Ascending aorta (tissue), 2 donors: ENCODE results near the gene HIBCH. TPM values are rescaled to one million over a fixed set of nuclear protein-coding genes. Genes with fewer than 3 reads are reported as not detected.
"Not testable (repeated sequence)": the region's sequence is repeated elsewhere in the genome, so short reads cannot be mapped to it uniquely, and the experiment has no call there.

Experiments
- DNase-seq, 2 donors: peaks; one replicate each; pipeline ENCODE4 v3.0.0-alpha.2; 2019; ENCODE audit warnings: low spot score in 2 of 2
- H3K27ac ChIP-seq, 2 donors: fragments of 200-600 bp; sonication (generic); one replicate each; pipeline ENCODE4 v1.5.1; 2016 to 2017; ENCODE audit warnings: mild to moderate bottlenecking in 1 of 2
- H3K27me3 ChIP-seq: fragments of 200-600 bp; sonication (generic); one replicate; pipeline ENCODE4 v1.5.1; 2017
- H3K36me3 ChIP-seq, 2 donors: fragments of 200-600 bp; sonication (generic); one replicate each; pipeline ENCODE4 v1.5.1; 2016
- H3K4me1 ChIP-seq, 2 donors: fragments of 200-600 bp; sonication (generic); one replicate each; pipeline ENCODE4 v1.5.1; 2016 to 2017; ENCODE audit warnings: mild to moderate bottlenecking in 1 of 2
- H3K4me3 ChIP-seq, 2 donors: fragments of 200-600 bp; sonication (generic); one replicate each; pipeline ENCODE4 v1.5.1; 2016 to 2017; ENCODE audit warnings: mild to moderate bottlenecking in 1 of 2
- H3K9me3 ChIP-seq, 2 donors: fragments of 200-600 bp; sonication (generic); one replicate each; pipeline ENCODE4 v1.5.1; 2016
- intact Hi-C: fragments of 100-400 bp; cut with DNase I; formaldehyde crosslinking; loops from one replicate; pipeline ENCODE4 v1.15.1; 2023
- total RNA-seq: library from RNA; depleted of rRNA; stranded (reverse); fragments of >200 nt; gene quantifications from one replicate; pipeline ENCODE4 v1.1.0, GENCODE V29; 2016
- TF ChIP-seq, protein P1 (sequence below), 3 experiments: fragments of 200-600 bp in 2 of 3; fragments of 450-650 bp in 1 of 3; sonication (generic) in 2 of 3; IDR thresholded peaks; one replicate each; pipeline ENCODE4 v1.5.1; 2016 to 2019; ENCODE audit warnings: antibody characterized with exemption in 3 of 3, mild to moderate bottlenecking in 1 of 3, moderate library complexity in 1 of 3

The HIBCH gene
- total RNA-seq, 1 donor from 2014 or later: 3.7 TPM

- Histone ChIP-seq H3K36me3 (no peaks in the 10 kb centered on the region), H3K4me1 (no peaks in the 10 kb centered on the region), H3K27ac (no peak overlapping the region), H3K4me3 (no peak overlapping the region), H3K27me3 (no peaks in the 10 kb centered on the region), H3K9me3 (no peaks in the 10 kb centered on the region)
- intact Hi-C loops: no loop called here
- TF ChIP-seq, protein P1, sequence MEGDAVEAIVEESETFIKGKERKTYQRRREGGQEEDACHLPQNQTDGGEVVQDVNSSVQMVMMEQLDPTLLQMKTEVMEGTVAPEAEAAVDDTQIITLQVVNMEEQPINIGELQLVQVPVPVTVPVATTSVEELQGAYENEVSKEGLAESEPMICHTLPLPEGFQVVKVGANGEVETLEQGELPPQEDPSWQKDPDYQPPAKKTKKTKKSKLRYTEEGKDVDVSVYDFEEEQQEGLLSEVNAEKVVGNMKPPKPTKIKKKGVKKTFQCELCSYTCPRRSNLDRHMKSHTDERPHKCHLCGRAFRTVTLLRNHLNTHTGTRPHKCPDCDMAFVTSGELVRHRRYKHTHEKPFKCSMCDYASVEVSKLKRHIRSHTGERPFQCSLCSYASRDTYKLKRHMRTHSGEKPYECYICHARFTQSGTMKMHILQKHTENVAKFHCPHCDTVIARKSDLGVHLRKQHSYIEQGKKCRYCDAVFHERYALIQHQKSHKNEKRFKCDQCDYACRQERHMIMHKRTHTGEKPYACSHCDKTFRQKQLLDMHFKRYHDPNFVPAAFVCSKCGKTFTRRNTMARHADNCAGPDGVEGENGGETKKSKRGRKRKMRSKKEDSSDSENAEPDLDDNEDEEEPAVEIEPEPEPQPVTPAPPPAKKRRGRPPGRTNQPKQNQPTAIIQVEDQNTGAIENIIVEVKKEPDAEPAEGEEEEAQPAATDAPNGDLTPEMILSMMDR (IDR thresholded peaks at IDR 0.05): no peak
- DNase-seq: no peak
These were observed 154.1 kb downstream of the HIBCH start for GRCh38 chr2:190165491-190165890.

GRCh38 chr2:190162851-190163250 lies 156.8 kb downstream of the HIBCH start:
- Histone ChIP-seq H3K4me1 (peaks cover 0 to 4% of the 10 kb centered on the region in 2 donors), H3K4me3 (no peak overlapping the region), H3K27me3 (no peaks in the 10 kb centered on the region), H3K36me3 (no peaks in the 10 kb centered on the region), H3K27ac (no peak overlapping the region), H3K9me3 (no peaks in the 10 kb centered on the region)
- intact Hi-C loops: no loop called here
- TF ChIP-seq, protein P1 (IDR thresholded peaks at IDR 0.05): no peak
- DNase-seq: no peak

DNA sequence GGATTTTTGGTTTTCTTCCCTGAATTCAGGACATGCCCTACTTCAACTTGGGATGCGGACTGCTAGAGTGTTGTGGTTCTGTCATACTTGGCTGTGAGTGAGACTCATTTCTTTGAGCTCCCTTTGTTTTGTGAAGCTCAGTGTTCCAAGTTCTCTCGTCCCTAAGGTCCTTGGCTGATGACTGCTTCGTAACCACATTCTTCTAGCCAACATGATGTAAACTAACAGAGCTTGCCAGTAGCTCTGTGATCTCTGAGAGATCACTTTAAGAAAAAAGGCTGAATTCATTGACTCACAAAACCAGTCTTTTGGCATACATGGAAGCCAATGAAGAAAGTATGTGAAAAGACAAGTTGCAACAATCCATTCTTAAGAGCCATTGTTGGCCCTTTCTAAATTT lies 160.2 kb downstream of the HIBCH start:
- H3K9me3 ChIP-seq: no peaks in the 10 kb centered on the region
- no peaks in the 10 kb centered on the region for H3K36me3 ChIP-seq
- no peak for DNase-seq
- H3K27ac ChIP-seq: peak overlapping the region; percentile 15 to 37
- H3K4me1 ChIP-seq: peaks cover 0 to 4% of the 10 kb centered on the region in 2 donors
- TF ChIP-seq, protein P1 (IDR thresholded peaks at IDR 0.05): no peak
- H3K4me3 ChIP-seq: peak overlapping the region in 1 of 2 donors; percentile 38
- intact Hi-C loops: no loop called here
- no peaks in the 10 kb centered on the region for H3K27me3 ChIP-seq

DNA sequence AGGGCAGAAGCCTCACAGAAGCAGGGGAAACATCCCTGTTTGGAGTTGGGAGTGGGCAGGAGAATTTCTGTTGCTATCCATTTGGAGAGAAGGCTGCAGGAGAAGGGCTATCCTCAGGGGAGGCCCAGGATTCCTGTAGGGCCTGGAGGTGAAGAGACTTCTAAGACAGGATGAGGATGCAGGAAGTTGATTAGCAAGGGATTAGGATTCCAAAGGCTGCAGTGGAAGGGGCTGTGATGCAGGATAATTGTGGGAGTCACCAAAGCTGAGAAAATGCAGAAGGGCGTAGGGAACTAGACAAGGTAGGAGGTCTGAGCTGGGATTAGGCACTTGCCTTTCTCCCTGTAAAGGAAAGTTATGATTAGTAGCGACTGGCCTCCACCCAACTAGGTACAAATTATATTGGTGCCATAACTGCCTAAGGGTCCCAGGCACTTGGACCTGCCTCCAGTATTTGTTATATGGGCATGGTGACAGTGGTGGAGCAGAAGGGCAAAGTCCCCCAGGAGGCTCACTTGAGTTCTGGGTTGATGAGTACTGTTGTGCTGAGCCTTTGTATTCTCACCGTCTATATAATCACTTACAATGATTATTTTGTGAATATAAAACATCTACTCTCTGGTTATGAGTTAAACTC lies 160.7 kb downstream of the HIBCH start:
- TF ChIP-seq, protein P1 (IDR thresholded peaks at IDR 0.05): no peak
- intact Hi-C loops: no loop called here
- Histone ChIP-seq H3K27ac (peak overlapping the region; percentile 15 to 37), H3K36me3 (no peaks in the 10 kb centered on the region), H3K4me3 (no peak overlapping the region), H3K9me3 (no peaks in the 10 kb centered on the region), H3K27me3 (no peaks in the 10 kb centered on the region), H3K4me1 (peaks cover 0 to 4% of the 10 kb centered on the region in 2 donors)
- DNase-seq: no peak

DNA sequence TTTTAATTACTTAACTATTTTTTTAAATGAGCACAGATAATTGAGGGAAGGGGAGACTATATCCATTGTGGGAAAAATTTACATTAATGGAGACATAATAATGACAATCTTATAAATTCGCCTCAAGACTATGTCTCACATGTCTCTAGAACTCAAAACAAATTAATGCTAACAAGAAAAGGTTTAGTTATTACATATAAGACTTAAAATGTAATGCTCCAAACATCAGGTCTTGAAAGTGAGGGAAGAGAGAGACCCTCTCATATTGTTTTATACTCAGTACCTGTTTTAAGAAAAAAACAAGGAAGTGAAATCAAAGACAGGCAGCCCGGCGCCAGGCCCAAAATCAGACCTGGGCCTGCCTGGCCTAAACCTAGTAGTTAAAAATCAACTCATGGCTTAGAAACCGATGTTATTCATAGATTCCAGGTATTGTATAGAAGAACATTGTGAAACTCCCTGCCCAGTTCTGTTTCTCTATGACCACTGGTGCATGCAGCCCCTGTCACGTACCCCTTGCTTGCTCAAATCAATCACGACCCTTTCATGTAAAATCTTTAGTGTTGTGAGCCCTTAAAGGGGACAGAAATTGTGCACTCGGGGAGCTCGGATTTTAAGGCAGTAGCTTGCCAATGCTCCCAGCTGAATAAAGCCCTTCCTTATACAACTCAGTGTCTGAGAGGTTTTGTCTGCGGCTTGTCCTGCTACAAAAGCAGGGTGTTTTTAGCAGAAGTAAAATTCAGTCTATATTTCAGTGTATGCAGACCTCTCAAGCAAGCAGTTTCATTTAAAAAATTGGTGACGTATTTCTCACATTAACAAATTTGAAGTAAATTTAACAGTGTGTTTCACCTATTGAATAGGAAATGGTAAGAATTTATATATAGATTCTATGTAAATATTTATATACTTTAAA lies 161.8 kb downstream of the HIBCH start:
- H3K27me3 ChIP-seq, H3K27ac ChIP-seq, H3K4me3 ChIP-seq, H3K4me1 ChIP-seq, intact Hi-C loops, H3K36me3 ChIP-seq, DNase-seq, H3K9me3 ChIP-seq: not testable (repeated sequence)
